ENCODE results near the gene BMPER.

GRCh38 chr7:34081935-34082334 lies 176.6 kb downstream of the BMPER start:
- TF ChIP-seq, protein P1, sequence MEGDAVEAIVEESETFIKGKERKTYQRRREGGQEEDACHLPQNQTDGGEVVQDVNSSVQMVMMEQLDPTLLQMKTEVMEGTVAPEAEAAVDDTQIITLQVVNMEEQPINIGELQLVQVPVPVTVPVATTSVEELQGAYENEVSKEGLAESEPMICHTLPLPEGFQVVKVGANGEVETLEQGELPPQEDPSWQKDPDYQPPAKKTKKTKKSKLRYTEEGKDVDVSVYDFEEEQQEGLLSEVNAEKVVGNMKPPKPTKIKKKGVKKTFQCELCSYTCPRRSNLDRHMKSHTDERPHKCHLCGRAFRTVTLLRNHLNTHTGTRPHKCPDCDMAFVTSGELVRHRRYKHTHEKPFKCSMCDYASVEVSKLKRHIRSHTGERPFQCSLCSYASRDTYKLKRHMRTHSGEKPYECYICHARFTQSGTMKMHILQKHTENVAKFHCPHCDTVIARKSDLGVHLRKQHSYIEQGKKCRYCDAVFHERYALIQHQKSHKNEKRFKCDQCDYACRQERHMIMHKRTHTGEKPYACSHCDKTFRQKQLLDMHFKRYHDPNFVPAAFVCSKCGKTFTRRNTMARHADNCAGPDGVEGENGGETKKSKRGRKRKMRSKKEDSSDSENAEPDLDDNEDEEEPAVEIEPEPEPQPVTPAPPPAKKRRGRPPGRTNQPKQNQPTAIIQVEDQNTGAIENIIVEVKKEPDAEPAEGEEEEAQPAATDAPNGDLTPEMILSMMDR (conservative IDR thresholded peaks at IDR 0.05 in 1 of 2, IDR thresholded peaks at IDR 0.05 in 1 of 2; ENCODE audit: low read depth in 1 of 2, low read length in 2 of 2): no peak
- no peak for TF ChIP-seq EZH2 (IDR thresholded peaks at IDR 0.05; ENCODE audit: low read length, missing control alignments)
